K562 (cell line): Measurements from ENCODE around the gene ZMIZ1. TPM values are rescaled to one million over a fixed set of nuclear protein-coding genes. Genes with fewer than 3 reads are reported as not detected.

Source experiments
- BRCA1 ChIP-seq, 2 experiments: fragments of 450-650 bp in 1 of 2; sonication (generic) in 1 of 2; formaldehyde crosslinking in 1 of 2; IDR thresholded peaks; 2 replicates each; pipeline versions ENCODE4 v1.5.0 to v1.6.1; 2017 to 2020; ENCODE audit warnings: mild to moderate bottlenecking in 1 of 2, missing genetic modification reagents in 1 of 2
- CC2D1A ChIP-seq: fragments of 450-650 bp; IDR thresholded peaks from 2 replicates; pipeline ENCODE4 v1.6.1; 2017; ENCODE audit warnings: mild to moderate bottlenecking
- CSDE1 ChIP-seq, 2 experiments: fragments of 450-650 bp; IDR thresholded peaks; 2 replicates each; pipeline ENCODE4 v1.6.1; 2016; ENCODE audit warnings: mild to moderate bottlenecking in 1 of 2
- MTA1 ChIP-seq: fragments of 450-650 bp; IDR thresholded peaks from 2 replicates; pipeline ENCODE4 v1.6.1; 2017; ENCODE audit warnings: borderline replicate concordance
- NCOA6 ChIP-seq: fragments of 450-650 bp; IDR thresholded peaks from 2 replicates; pipeline ENCODE4 v1.6.1; 2017; ENCODE audit warnings: mild to moderate bottlenecking
- NONO ChIP-seq, 2 experiments: fragments of 200-400 bp in 1 of 2; fragments of 450-650 bp in 1 of 2; formaldehyde crosslinking in 1 of 2; IDR thresholded peaks; 2 replicates each; pipeline ENCODE4 v1.6.1; 2017; ENCODE audit warnings: low read depth in 2 of 2, mild to moderate bottlenecking in 2 of 2, moderate library complexity in 2 of 2, low read length in 1 of 2
- POLR3A ChIP-seq: IDR thresholded peaks from 2 replicates; pipeline ENCODE4 v1.6.1; 2011; ENCODE audit warnings: borderline replicate concordance, mild to moderate bottlenecking, moderate library complexity; ENCODE audit not compliant: insufficient read length, insufficient read depth; ENCODE audit errors: extremely low read depth
- PTBP1 ChIP-seq: fragments of 200-400 bp; formaldehyde crosslinking; IDR thresholded peaks from 2 replicates; pipeline ENCODE4 v1.6.1; 2017; ENCODE audit warnings: low read depth, low read length
- RBM15 ChIP-seq: fragments of 200-400 bp; formaldehyde crosslinking; IDR thresholded peaks from 2 replicates; pipeline ENCODE4 v1.6.1; 2018; ENCODE audit warnings: mild to moderate bottlenecking, low read length, moderate library complexity; ENCODE audit not compliant: insufficient read depth
- SPI1 ChIP-seq: IDR thresholded peaks from 2 replicates; pipeline ENCODE4 v1.6.1; 2011; ENCODE audit warnings: low read depth, low read length, control low read depth, borderline replicate concordance
- TAF1 ChIP-seq: IDR thresholded peaks from 2 replicates; pipeline ENCODE4 v1.6.1; 2011; ENCODE audit warnings: mild to moderate bottlenecking, low read length, moderate library complexity; ENCODE audit not compliant: insufficient read depth, control insufficient read depth, severe bottlenecking; ENCODE audit errors: extremely low read depth
- polyA plus RNA-seq, 8 experiments: library from polyadenylated mRNA; depleted of rRNA in 4 of 8; stranded (reverse) in 5 of 8; unstranded in 3 of 8; fragments of >200 nt; fragmentation: Nextera tagmentation in 2 of 8; fragmentation: Illumina TruSeq in 1 of 8; extraction: Ambion mirVana in 2 of 8; extraction: Trizol in 1 of 8; gene quantifications; 2 replicates each; pipeline versions ENCODE4 v1.2.1 to v1.2.3, GENCODE V29; 2011 to 2014; ENCODE audit warnings: inconsistent platforms in 1 of 8, missing spikeins in 1 of 8
- total RNA-seq, 7 experiments: library from RNA; depleted of rRNA in 6 of 7; stranded (reverse); fragments of >200 nt in 6 of 7; fragmentation: Illumina TruSeq in 2 of 7; extraction: Trizol in 2 of 7; gene quantifications; 2 replicates each; pipeline versions ENCODE4 v1.2.1 to v1.2.3, GENCODE V29; 2011 to 2021; ENCODE audit warnings: low replicate concordance in 1 of 7
- TF ChIP-seq, protein P1 (sequence below), 2 experiments: fragments of 450-650 bp; formaldehyde crosslinking in 1 of 2; IDR thresholded peaks; 2 replicates each; pipeline versions ENCODE4 v1.4.0 to v1.6.1; 2014 to 2020; ENCODE audit warnings: mild to moderate bottlenecking in 2 of 2, borderline replicate concordance in 1 of 2, low read depth in 1 of 2

ZMIZ1 gene
- total and polyA plus RNA-seq, 9 of the 15 experiments (the other 6 are each of a cell fraction or from before 2014, with no cell fraction given), result 1.0 to 37.3 (median 4.3) TPM

DNA sequence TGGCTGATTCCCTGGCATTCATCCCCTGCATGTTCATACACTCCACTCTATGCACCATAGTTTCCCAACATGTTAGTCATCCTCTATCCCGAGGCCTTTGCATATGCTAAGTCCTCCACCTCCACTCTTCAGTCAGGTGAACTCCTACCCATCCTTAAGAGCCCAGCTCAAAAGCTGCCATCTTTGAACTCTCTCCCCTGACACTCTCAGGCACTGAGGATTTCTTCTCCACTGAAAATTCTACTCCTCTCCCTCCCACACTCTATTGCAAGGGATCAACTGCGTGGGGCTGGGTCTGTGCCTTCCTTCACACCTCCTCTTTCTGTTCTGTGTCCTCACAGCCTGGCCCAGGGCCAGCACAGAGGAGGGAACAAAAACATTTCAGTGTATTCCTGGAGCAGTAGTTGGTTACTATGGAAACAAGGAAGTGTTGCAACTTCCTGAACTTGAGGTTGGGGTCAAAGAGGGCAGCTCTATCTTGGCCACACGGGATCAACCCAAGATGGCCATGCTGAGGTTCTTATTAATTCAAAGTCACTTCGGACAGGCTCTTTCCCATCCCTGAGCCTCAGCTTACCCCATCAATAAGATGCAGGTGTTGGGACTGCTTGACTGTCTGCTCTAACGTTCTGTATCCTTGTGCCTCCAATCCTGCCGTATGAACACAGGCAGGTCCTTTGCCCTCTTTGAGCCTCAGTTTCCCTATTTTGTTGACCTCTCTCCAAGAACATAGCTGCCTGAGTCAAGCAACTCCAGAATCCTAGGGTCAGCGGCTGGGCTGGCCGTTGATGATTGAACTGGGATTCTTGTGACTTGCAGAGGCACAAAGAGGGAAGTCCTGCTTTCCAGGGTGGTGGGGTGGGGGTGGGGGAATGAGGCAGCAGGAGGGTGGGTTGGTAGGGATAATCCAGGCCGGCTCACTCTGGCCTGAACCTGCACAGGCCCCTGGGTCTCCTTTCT, 15.5 kb downstream of the ZMIZ1 start (continued):
- TF ChIP-seq, protein P1, sequence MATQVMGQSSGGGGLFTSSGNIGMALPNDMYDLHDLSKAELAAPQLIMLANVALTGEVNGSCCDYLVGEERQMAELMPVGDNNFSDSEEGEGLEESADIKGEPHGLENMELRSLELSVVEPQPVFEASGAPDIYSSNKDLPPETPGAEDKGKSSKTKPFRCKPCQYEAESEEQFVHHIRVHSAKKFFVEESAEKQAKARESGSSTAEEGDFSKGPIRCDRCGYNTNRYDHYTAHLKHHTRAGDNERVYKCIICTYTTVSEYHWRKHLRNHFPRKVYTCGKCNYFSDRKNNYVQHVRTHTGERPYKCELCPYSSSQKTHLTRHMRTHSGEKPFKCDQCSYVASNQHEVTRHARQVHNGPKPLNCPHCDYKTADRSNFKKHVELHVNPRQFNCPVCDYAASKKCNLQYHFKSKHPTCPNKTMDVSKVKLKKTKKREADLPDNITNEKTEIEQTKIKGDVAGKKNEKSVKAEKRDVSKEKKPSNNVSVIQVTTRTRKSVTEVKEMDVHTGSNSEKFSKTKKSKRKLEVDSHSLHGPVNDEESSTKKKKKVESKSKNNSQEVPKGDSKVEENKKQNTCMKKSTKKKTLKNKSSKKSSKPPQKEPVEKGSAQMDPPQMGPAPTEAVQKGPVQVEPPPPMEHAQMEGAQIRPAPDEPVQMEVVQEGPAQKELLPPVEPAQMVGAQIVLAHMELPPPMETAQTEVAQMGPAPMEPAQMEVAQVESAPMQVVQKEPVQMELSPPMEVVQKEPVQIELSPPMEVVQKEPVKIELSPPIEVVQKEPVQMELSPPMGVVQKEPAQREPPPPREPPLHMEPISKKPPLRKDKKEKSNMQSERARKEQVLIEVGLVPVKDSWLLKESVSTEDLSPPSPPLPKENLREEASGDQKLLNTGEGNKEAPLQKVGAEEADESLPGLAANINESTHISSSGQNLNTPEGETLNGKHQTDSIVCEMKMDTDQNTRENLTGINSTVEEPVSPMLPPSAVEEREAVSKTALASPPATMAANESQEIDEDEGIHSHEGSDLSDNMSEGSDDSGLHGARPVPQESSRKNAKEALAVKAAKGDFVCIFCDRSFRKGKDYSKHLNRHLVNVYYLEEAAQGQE (IDR thresholded peaks at IDR 0.05; ENCODE audit: borderline replicate concordance), result peak; percentile 48; the same call in 1 of the 2 replicates
- TF ChIP-seq, protein P1 (CRISPR knock-in tag; IDR thresholded peaks at IDR 0.05; ENCODE audit: low read depth), result 0 out of 2 replicates have a peak, but pooled peaks have one; percentile 63
- TF ChIP-seq POLR3A (no peak), TAF1 (no peak), RBM15 (no peak), CSDE1 (IDR thresholded peaks at IDR 0.05) (peak in 1 of 2 experiments; percentile 95; a peak in 2 of 4 replicates), CC2D1A (no peak), NCOA6 (no peak), MTA1 (no peak), NONO (IDR thresholded peaks at IDR 0.05; ENCODE audit: low read depth in 2 of 2, low read length in 1 of 2) (no peak), BRCA1 (IDR thresholded peaks at IDR 0.05) (no peak), BRCA1 (CRISPR knock-in tag; IDR thresholded peaks at IDR 0.05) (no peak), PTBP1 (no peak), SPI1 (peak; percentile 58; the same call in 1 of the 2 replicates)
